ENCODE measurements around the gene EHBP1L1.

- TF ChIP-seq POLR2AphosphoS5 (IDR thresholded peaks at IDR 0.05; ENCODE audit: borderline replicate concordance, low read depth, low read length) (no peak), EZH2 (IDR thresholded peaks at IDR 0.05) (no peak)
Observed at GRCh38 chr11:65586676-65587075, 10.8 kb downstream of the EHBP1L1 start.
